Colonic mucosa (tissue), 4 donors: ENCODE data around the gene RABGAP1. TPM values are rescaled to one million over a fixed set of nuclear protein-coding genes. Genes with fewer than 3 reads are reported as not detected.

Experiments
- DNase-seq: peaks from one replicate; pipeline ENCODE4 v3.0.0-alpha.2; 2020
- H3K27ac ChIP-seq: fragments of 200-600 bp; one replicate; pipeline ENCODE4 v1.8.0; 2021
- H3K27me3 ChIP-seq: fragments of 200-600 bp; one replicate; pipeline ENCODE4 v1.8.0; 2021
- H3K36me3 ChIP-seq: fragments of 200-600 bp; one replicate; pipeline ENCODE4 v1.8.0; 2021
- H3K4me1 ChIP-seq: fragments of 200-600 bp; one replicate; pipeline ENCODE4 v1.8.0; 2021; ENCODE audit warnings: mild to moderate bottlenecking
- H3K4me3 ChIP-seq: fragments of 200-600 bp; one replicate; pipeline ENCODE4 v1.8.0; 2021
- H3K9ac ChIP-seq, 2 donors: one replicate each; pipeline ENCODE4 v1.7.0; 2013; ENCODE audit warnings: control low read depth in 2 of 2, low read depth in 2 of 2, low read length in 2 of 2
- H3K9me3 ChIP-seq: fragments of 200-600 bp; one replicate; pipeline ENCODE4 v1.8.0; 2021
- CTCF ChIP-seq: fragments of 200-600 bp; IDR thresholded peaks from one replicate; pipeline ENCODE4 v1.8.0; 2022; ENCODE audit warnings: antibody characterized with exemption, mild to moderate bottlenecking
- intact Hi-C: fragments of 100-400 bp; cut with DNase I; formaldehyde crosslinking; loops from one replicate; pipeline ENCODE4 v1.14.1; 2022
- total RNA-seq, 2 donors: library from RNA; stranded (reverse); fragmentation: NEBNext Ultra II Directional in 1 of 2; extraction: Animal tissue kit (Norgen Biotek cat#: 25700) in 1 of 2; gene quantifications; one replicate each; pipeline ENCODE4 v1.2.1, GENCODE V29; 2021
- donor health status: healthy.
- donor health status: DM: no; HTN: no; CAD: no.
- donor health status: DM: no; HTN: no; CAD: no.

RABGAP1 gene
- total RNA-seq, 2 donors from 2014 or later: 40.9 to 49.4 TPM

GRCh38 chr9:123115146-123115913, 174.5 kb downstream of the RABGAP1 start:
- DNase-seq: no peak
- intact Hi-C loops: no loop called here
- TF ChIP-seq CTCF: no peak
- Histone ChIP-seq H3K36me3 (no peaks in the 10 kb centered on the region), H3K9me3 (no peaks in the 10 kb centered on the region), H3K4me1 (no peaks in the 10 kb centered on the region), H3K9ac (no peak overlapping the region), H3K27ac (no peak overlapping the region), H3K27me3 (no peaks in the 10 kb centered on the region), H3K4me3 (no peak overlapping the region)

- no peak for DNase-seq
- intact Hi-C loops: no loop called here
- no peak for TF ChIP-seq CTCF
- Histone ChIP-seq H3K36me3 (no peaks in the 10 kb centered on the region), H3K9ac (no peak overlapping the region), H3K4me1 (no peaks in the 10 kb centered on the region), H3K4me3 (no peak overlapping the region), H3K27ac (no peak overlapping the region), H3K9me3 (no peaks in the 10 kb centered on the region), H3K27me3 (no peaks in the 10 kb centered on the region)
Observed at GRCh38 chr9:123116036-123116435, 175.2 kb downstream of the RABGAP1 start.

- Histone ChIP-seq H3K4me1 (no peaks in the 10 kb centered on the region), H3K9me3 (no peaks in the 10 kb centered on the region), H3K4me3 (no peak overlapping the region), H3K9ac (no peak overlapping the region), H3K27ac (no peak overlapping the region), H3K27me3 (no peaks in the 10 kb centered on the region), H3K36me3 (no peaks in the 10 kb centered on the region)
- no peak for TF ChIP-seq CTCF
- DNase-seq: no peak
- intact Hi-C loops: no loop called here
Observed at GRCh38 chr9:123119566-123119965, 178.7 kb downstream of the RABGAP1 start.

- DNase-seq: no peak
- H3K9ac ChIP-seq: no peak overlapping the region
- H3K27ac ChIP-seq: no peak overlapping the region
- H3K4me1 ChIP-seq: no peaks in the 10 kb centered on the region
- H3K4me3 ChIP-seq: no peak overlapping the region
- no peaks in the 10 kb centered on the region for H3K27me3 ChIP-seq
- intact Hi-C loops: no loop called here
- no peak for TF ChIP-seq CTCF
- no peaks in the 10 kb centered on the region for H3K36me3 ChIP-seq
- no peaks in the 10 kb centered on the region for H3K9me3 ChIP-seq
Observed at GRCh38 chr9:123120131-123120530, 179.3 kb downstream of the RABGAP1 start.

GRCh38 chr9:123120953-123121352, 180.1 kb downstream of the RABGAP1 start:
- H3K27ac ChIP-seq: no peak overlapping the region
- intact Hi-C loops: no loop called here

More at GRCh38 chr9:123120953-123121352, 180.1 kb downstream of the RABGAP1 start:
- no peak for DNase-seq
- H3K4me1 ChIP-seq: no peaks in the 10 kb centered on the region
- no peaks in the 10 kb centered on the region for H3K36me3 ChIP-seq
- no peaks in the 10 kb centered on the region for H3K9me3 ChIP-seq
- no peak overlapping the region for H3K4me3 ChIP-seq
- H3K9ac ChIP-seq: no peak overlapping the region
- no peak for TF ChIP-seq CTCF
- H3K27me3 ChIP-seq: no peaks in the 10 kb centered on the region
